Stimulated activated CD4-positive, alpha-beta T cell treated with anti-CD3 and anti-CD28 coated beads, Interleukin-12 subunit alpha, Interleukin-12 subunit beta, amount 100 ng/mL, for 48 hours (primary cell): ENCODE data around the gene PLXND1.
A peak's percentile ranks its signal among the peaks of the same experiment; 100 is the strongest.
"Not testable (repeated sequence)": the region's sequence is repeated elsewhere in the genome, so short reads cannot be mapped to it uniquely, and the experiment has no call there.

Experiments
- DNase-seq, 3 donors: peaks; one replicate each; pipeline ENCODE4 v3.0.0-alpha.2; 2020; ENCODE audit warnings: low read depth in 2 of 3, low spot score in 1 of 3

Gene PLXND1

GRCh38 chr3:129606636-129607390 is at the start of gene PLXND1:
Gene PLXND1 (minus strand): TSS chr3:129606676. CDS start chr3:129606639, 37 bp downstream.
- DNase-seq, result no peak

- DNase-seq, result no peak
Measured at GRCh38 chr3:129655291-129655700, 48.8 kb upstream of the PLXND1 start.

- DNase-seq, result no peak
Measured at GRCh38 chr3:129654131-129654530, 47.7 kb upstream of the PLXND1 start.

GRCh38 chr3:129653019-129653418 is 46.5 kb upstream of the PLXND1 start:
- no peak for DNase-seq

- DNase-seq, result no peak
Measured at GRCh38 chr3:129651435-129652202, 45.1 kb upstream of the PLXND1 start.

- DNase-seq, result peak; percentile 35 to 41 (median 37)
Measured at GRCh38 chr3:129650256-129650872, 43.9 kb upstream of the PLXND1 start.

GRCh38 chr3:129648391-129648790 is 41.9 kb upstream of the PLXND1 start:
- no peak for DNase-seq

- DNase-seq, result no peak
Measured at GRCh38 chr3:129645286-129645685, 38.8 kb upstream of the PLXND1 start.

- no peak for DNase-seq
Measured at GRCh38 chr3:129644836-129645235, 38.4 kb upstream of the PLXND1 start.

GRCh38 chr3:129641567-129642260 is 35.2 kb upstream of the PLXND1 start:
- DNase-seq, result not testable (repeated sequence)

GRCh38 chr3:129640985-129641384 is 34.5 kb upstream of the PLXND1 start:
- not testable (repeated sequence) for DNase-seq

GRCh38 chr3:129638481-129638880 is 32.0 kb upstream of the PLXND1 start:
- DNase-seq, result no peak

GRCh38 chr3:129636082-129636481 is 29.6 kb upstream of the PLXND1 start:
- DNase-seq, result no peak

- DNase-seq, result no peak
Measured at GRCh38 chr3:129635656-129636055, 29.2 kb upstream of the PLXND1 start.

- no peak for DNase-seq
Measured at GRCh38 chr3:129633751-129634481, 27.4 kb upstream of the PLXND1 start.

- DNase-seq, result no peak
Measured at GRCh38 chr3:129632977-129633376, 26.5 kb upstream of the PLXND1 start.

GRCh38 chr3:129632556-129632955 is 26.1 kb upstream of the PLXND1 start:
- no peak for DNase-seq

- no peak for DNase-seq
Measured at GRCh38 chr3:129632056-129632455, 25.6 kb upstream of the PLXND1 start.

- DNase-seq, result no peak
Measured at GRCh38 chr3:129629011-129629410, 22.5 kb upstream of the PLXND1 start.

GRCh38 chr3:129628169-129628522 is 21.7 kb upstream of the PLXND1 start:
- no peak for DNase-seq
